Frontal cortex (tissue), 4 donors: ENCODE measurements around the gene BCHE. TPM values are rescaled to one million over a fixed set of nuclear protein-coding genes. Genes with fewer than 3 reads are reported as not detected.

Source experiments
- DNase-seq, 2 donors: peaks; one replicate each; pipeline ENCODE4 v3.0.0; 2012; ENCODE audit warnings: low spot score in 2 of 2
- FAIRE-seq: peaks from 2 replicates; lab custom pipeline; 2012; peaks lifted over from hg19 to GRCh38; lab: Jason Lieb, UNC
- total RNA-seq: library from RNA; depleted of rRNA; stranded (reverse); fragments of >200 nt; gene quantifications from one replicate; pipeline ENCODE4 v1.2.3, GENCODE V29; 2014
- donor health status: control.
- donor health status: control.
- donor health status: control.

BCHE gene
- total RNA-seq, 1 donor from 2014 or later, result 13.9 TPM

- no peak for FAIRE-seq
Observed at GRCh38 chr3:165755571-165755970, 81.7 kb downstream of the BCHE start.

DNA sequence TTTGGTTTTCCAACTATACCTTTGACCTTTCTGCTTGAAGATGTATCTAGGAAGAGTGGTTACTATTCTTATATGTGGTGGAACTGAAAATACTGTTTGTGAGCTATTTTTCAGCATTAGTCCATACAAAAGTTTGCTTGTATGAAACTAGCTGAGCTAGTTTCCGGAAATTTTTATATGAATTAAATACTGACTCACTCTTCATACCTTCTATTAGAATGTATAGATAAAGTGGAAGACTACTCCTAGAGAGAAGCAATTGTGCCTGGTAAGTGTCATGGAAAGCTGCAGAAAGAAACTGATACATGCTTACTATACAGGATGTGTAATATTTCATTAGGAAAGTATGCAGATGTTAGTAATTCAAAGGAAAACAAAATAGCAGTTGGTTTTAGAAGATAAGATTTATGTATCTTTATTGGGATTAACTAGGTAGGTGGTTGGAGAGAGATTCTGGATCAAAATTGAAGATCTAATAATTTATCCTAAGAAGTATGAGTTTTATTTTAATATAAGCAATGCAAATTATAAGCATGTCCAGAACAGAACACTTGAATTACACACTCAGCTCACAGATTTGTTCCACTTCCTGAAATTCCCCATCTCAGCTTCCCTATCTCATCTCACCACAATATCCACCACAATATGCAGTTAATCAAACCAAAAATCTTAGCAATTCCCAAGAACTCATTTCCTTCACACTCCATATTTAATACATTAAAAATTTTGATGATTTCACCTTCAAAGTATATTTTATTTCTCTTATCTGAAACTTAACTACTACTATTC is 82.8 kb downstream of the BCHE start:
- no peak for FAIRE-seq
- DNase-seq, result no peak

More at GRCh38 chr3:165755571-165755970, 81.7 kb downstream of the BCHE start:
- no peak for DNase-seq

DNA sequence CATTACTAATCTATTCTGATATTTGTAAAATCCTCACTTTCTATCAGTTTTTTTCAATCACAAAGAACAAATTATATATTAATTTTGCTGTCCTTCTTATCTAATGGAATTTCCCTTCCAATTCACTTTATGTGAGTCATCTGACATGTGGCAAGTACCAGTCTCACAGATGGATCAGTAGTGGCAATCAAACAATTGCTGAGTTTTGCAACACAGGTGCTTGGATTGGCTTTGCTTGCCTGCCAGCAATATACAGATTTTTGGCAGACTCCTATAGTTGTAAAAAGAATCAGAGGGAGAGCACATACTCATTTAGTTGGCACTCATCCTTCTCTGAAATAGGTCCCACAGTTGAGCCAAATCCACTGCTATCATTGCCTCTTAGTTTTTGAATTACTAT is 83.7 kb downstream of the BCHE start:
- no peak for DNase-seq
- FAIRE-seq, result no peak

DNA sequence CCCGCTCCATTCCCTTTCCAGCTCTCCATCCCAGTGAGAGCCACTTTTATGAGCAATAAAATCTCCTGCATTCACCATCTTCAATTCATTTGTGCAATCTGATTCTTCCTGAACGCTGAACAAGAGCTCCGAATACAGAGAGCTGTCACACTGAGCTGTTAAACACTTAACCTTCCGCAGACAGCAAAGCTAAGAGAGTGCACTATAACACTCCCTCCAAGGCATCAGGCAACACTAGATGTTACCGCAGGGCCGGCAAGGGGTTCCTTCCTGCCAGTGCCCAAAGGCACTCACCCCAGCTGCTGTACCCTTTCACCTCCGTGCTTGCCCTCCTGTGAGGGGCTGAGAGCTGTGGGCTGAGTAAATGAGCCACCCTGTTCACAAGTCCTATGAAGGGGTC is 85.6 kb downstream of the BCHE start:
- FAIRE-seq (no peak), DNase-seq (no peak)

- DNase-seq, result no peak
Observed at GRCh38 chr3:165749821-165750220, 87.4 kb downstream of the BCHE start.

GRCh38 chr3:165749241-165749640 is 88.0 kb downstream of the BCHE start:
- FAIRE-seq, result no peak
- DNase-seq, result no peak

More at GRCh38 chr3:165749821-165750220, 87.4 kb downstream of the BCHE start:
- FAIRE-seq, result no peak

- no peak for FAIRE-seq
- DNase-seq, result no peak
Observed at GRCh38 chr3:165748094-165748493, 89.1 kb downstream of the BCHE start.

GRCh38 chr3:165746874-165747273 is 90.3 kb downstream of the BCHE start:
- FAIRE-seq, result no peak
- DNase-seq, result no peak

DNA sequence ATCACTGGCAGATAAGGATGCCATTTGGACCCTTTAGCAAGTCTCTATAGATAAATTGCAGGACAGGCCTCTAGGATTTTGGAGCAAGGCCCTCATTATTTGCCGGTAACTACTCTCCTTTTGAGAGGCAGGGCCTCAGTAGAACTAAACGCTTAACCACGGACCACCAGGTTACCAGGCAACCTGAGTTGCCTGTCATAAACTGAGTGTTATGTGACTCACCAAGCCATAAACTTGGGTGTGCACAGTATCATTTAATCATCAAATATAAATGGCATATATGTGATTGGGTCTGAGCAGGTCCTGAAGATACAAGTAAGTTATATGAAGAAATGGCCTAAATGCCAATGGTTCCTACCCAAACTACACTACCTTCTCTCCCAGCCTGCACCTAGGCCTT is 93.2 kb downstream of the BCHE start:
- no peak for FAIRE-seq
- no peak for DNase-seq

DNA sequence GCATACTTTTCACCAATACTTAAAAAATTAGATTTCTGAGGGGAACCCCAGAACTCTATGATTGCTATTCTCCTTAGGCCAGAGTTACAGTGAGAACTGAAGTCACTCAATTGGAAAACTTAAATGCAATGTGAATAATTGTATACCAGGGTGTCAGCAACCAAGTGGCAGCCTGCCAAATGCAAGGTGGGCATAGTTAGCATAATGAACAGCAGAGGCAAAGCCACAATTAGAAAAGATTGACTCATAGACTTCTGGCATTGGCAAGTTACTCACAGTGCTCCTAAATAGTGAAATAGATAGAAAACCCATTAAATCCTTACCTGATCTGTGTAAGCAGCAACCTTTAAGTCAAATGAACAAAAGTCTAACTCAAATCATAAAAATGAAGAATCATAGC is 94.9 kb downstream of the BCHE start:
- DNase-seq (no peak), FAIRE-seq (no peak)

DNA sequence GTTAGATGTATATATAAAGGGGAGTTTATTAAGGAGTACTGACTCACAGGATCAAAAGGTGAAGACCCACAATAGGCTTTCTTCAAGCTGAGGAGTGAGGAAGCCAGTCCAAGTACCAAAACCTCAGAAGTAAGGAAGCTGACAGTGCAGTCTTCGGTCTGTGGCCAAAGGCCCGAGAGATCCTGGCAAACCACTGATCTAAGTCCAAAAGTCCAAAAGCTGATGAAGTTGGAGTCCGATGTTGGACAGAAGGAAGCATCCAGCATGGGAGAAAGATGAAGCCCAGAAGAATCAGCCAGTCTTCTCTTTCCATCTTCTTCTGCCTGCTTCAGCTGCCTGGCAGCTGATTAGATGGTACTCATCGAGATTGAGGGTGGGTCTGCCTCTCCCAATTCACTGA is 107.5 kb downstream of the BCHE start:
- FAIRE-seq, result no peak
- no peak for DNase-seq

DNA sequence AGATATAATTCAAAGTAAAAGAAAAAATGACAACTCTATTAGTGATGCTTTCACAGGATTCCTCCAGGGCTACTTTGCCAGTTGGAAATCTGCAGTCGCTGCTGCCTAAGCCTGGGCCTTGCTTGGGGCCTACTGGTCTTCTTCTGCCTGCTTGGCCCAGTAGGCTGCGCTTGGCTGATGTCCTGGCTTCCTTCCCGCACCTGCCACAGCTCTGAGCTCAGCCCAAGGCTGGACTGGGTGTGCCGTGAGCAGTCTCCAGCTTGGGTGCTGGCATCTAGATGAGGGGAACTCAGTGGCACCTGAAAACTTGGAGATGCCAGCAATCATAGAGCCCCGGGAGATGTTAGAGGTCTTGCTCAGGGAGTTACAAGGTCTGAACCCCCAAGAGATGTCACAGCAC is 108.3 kb downstream of the BCHE start:
- no peak for FAIRE-seq

GRCh38 chr3:165725296-165725695 is 111.9 kb downstream of the BCHE start:
- no peak for FAIRE-seq
- DNase-seq, result no peak

More for the DNA sequence above, 108.3 kb downstream of the BCHE start:
- DNase-seq, result no peak
